HL-60/S4 treated with retinoic acid at 250 ng/mL for 4 days and 3 days (cell line): ENCODE results near the gene TP53RK.

Source experiments
- in situ Hi-C: fragments of 300-500 bp; cut with MboI; formaldehyde crosslinking; loops from 2 replicates; pipeline ENCODE4 v1.7.0; 2022; ENCODE audit warnings: low sequenced_read_pairs

TP53RK gene

DNA sequence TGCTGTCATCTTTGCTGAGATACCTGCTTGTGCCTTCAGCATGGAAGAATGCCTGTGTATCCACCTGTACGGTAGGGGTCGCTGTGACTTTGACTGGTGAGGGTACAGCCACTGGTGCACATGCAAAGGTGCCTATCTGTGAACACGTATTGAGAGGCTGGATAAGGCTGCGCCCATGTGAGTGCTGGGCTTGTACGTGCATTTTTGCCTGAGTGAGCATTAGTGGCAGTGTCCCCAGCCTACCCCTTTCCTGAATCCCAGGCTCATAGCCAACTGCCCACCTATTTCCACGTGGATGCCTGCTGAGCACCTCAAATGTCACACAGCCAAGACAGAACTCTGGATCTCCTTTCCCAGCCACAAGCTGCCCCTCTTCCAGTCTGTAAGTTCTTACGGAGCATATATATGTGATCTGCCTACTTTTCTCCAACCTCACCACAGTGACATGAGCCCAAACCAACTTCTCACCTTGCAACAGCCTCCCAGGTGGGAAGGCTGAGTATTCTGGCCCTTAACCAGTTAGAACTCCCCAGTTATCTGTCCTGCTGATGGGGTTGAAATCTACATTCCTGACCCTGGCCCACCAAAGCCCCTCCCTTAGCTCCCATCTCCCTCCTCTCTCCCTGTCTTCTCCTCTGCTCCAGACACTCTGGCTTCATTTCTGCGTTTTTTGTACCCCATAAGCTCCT lies 19.1 kb upstream of the TP53RK start:
- in situ Hi-C loops = no loop called here

DNA sequence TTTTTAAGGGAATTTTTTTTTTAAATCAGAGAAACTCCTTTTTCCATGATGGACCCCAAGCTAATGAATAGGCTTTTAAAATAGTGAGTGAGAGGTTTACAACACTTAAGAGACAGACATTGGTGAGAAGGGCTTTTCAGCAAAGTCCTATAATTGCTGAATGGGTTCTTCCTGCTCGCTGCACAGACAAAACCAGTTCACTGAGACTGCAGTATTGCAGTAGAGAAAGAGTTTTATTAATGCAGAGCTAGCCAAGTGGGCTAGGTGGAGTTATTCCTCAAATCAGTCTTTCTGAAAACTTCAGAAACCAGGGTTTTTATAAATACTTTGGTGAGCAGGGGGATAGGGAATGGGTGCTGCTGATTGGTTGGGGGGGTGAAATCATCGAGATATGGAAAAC lies 17.0 kb upstream of the TP53RK start:
- in situ Hi-C loops = no loop called here

DNA sequence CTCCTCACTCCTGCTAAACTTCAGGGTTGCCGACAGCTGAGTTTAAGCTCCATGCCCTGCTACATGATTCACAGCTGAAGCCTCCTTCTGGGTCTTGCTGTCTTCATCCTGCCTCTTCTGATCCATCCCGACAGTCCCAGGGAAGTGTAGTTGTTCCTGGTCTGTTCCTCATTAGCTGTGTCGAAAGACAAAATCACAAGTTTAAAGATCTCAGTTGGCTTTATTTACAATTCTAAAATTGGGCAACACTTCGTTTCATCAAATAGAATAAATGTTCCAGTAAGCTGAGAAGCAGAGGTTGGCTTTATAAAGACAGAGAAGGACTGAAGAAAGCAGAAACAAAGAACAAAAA lies 16.1 kb upstream of the TP53RK start:
- in situ Hi-C loops = no loop called here

DNA sequence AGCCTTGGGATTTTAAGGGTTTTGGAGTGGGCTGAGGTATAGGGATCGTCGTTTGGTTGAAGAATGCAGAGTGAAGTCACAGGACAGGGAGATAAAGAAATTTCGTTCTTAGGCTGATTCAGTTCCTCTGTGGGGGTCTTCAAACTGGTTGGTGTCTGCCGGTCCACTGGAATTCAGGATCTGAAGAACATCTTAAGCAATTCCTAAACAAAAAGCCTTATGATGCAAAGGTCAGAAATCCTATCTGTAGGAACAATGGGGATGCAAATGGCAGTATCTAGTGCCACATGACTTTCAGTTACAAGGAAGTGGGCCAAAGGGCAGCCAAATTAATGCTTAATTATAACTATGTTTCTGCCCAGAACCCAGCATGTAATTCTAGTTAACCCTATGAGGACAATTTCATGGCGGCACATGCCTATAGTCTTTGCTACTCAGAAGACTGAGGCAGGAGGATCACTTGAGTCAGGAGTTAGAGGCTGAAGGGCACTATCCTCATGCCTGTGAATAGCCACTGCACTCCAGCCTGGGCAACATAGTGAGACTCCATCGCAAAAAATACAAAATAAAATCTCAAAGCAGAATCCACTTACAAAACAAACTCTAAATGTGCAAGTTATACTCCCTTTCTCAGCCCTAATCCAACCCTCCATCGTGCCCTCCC lies 15.6 kb upstream of the TP53RK start:
- in situ Hi-C loops = no loop called here

DNA sequence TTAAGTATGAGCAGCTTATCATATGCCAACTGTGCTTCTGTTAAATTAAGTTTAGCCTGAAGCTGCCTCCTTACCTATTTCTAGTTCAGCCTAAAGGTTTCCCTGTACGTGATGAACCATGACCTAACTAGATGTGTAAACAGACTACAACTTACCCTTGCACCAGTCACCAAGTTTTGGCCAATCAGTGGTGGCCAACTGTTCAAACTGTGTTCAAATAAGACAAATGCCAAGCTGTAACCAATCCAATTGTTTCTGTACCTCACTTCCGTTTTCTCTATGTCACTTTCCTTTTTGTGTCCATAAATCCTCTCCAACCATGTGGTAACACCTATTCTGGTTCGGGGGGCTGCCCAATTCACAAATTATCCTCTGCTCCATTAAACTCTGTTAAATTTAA lies 14.2 kb upstream of the TP53RK start:
- in situ Hi-C loops = no loop called here

DNA sequence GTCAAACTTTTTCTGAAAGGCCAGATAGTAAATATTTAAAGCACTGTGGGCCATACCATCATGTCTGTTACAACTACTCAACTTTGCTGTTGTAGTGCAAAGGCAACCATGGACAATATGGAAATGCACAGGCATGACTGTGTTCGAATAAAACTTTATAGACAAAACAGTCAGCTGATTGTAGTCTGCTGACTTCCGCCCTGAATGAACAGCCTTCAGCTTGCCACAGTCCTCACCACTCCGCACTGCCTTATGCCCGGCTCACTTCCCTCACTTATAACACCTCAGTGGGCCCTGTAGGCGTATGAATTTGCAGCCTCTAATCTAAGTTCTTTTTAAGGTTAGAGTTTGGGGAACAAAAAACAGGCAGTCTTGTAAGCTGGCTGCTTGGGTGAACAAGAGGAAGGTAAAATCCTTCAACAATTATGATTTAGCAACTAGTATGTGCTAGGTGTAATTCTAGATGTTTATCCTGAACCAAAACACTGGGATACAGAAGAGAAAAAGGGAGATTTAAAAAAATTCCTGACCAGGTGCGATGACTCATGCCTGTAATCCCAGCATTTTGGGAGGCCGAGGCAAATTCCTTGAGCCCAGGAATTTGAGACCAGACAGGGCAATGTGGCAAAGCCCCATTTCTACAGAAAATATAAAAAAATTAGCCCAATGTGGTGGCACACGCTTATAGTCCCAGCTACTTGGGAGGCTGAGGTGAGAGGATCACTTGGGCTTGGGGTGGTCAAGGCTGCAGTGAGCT lies 13.4 kb upstream of the TP53RK start:
- in situ Hi-C loops = no loop called here

DNA sequence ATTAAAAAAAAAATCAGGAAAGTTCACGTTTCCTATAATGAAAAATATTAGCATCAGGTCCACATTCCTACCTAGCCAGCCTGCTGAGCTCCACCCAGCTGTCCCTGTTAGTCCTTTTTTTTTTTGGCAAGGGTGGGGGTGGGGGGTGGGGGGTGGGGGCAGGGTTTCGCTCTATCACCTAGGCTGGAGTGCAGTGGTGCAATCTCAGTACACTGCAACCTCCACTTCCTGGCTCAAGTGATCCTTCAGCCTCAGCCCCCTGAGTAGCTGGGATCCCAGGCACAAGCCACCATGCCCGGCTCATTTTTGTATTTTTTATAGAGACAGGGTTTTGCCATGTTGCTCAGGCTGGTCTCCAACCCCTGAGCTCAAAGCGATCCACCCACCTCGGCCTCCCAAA lies 12.7 kb upstream of the TP53RK start:
- in situ Hi-C loops = no loop called here

DNA sequence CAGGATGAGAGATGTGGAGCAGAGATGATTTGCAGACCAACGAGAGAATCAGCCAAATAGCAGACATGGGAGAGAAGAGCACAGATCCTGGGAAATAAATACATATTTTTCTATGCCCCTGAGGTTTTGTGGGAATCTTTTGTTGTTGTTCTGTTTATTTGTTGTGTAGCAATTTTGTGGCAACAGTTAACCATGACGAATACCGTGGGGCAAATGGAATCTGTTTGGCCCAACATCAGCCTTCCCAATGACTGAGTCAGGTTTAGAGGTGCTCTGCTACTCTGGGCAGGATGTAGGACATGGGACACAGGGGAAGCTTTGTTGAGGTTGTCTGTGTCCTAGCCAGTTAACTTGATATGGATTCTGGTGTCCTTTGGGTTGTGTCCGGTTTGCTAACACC lies 12.3 kb upstream of the TP53RK start:
- in situ Hi-C loops = no loop called here

DNA sequence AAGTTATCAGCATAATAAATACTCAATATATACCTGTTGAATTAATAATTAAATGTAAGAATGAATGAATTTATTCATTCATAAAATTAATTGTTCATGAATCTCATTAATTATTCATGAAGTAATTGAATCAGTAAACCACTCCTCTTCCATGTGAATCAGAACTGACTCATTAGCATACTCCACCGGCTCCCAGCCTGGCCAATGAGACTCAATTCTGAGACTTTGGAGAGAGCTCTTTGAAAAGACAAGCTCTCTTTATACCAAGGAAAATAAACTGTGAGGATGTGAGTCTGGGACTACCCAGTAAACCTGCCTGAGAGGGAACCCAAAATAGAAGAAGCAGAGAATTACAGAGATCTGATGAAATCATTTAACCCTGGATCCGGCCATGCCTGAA lies 11.8 kb upstream of the TP53RK start:
- in situ Hi-C loops = no loop called here

DNA sequence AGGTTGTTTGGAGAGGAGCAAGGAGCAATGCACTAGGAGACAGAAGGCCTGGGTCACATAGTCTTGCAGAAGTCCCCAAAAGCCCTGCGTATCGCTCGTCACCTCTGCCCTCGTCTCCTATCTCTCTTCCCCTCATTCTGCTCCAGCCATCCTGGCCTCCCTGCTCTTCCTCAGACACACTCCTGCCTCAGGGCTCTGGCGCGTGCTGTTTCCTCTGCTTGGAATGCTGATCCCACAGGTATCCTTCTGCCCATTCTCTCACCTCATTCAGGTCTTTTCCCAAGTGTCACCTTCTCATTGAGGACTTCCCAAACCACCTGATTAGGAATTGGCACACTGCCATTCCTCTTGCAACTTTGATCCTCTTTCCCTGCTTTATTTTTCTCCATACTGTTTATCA lies 11.2 kb upstream of the TP53RK start:
- in situ Hi-C loops = no loop called here

DNA sequence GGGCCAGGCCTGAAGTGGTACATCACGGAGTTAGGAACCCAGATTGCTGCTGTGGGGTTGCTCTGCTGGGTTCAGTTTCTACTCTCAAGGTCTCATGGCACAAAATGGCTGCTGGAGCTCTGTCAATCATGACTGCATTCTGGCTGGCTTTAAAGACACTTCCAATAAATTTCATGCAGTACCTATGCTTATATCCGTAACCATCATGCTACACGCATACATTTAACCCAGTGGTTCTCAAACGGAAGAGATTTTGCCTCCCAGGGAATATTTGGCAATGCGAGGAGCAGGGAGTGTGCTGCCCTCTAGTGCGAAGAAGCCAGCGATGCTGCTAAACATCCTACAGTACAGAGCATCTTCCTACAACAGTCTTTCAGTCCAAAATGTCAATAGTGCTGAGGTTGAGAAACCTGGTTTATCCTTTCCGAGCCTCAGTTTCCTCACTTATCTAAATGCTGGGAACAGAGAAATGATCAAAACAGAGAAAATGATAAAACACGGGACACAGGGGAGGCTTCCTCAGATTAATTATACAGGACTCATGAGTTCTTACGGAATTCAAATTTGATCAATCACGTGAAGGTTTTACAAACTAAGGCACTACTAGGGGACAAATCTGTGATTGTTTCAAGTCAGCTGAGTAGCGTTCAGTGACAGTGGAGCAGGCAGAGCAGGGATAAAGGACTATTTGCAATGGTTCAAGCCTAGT lies 10.6 kb upstream of the TP53RK start:
- in situ Hi-C loops = no loop called here

DNA sequence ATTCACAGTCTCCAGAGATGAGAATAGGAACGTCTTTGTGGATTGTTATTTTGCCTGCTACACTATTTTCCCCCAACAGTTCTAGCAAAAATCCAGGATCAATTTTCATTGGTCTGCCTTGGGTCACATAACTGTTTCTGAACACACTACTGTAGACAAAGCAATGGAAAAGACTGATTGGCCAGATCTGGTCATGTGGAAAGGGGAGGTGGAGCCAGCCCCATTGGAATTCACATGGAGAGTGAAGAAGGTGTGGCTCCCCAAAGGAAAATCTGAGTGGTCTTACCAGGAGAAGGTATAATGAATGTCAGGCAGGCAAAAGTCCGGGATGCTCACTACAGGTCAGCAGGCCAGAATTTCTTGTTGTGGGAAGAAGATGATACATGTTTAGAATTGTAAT lies 9.5 kb upstream of the TP53RK start:
- in situ Hi-C loops = no loop called here

DNA sequence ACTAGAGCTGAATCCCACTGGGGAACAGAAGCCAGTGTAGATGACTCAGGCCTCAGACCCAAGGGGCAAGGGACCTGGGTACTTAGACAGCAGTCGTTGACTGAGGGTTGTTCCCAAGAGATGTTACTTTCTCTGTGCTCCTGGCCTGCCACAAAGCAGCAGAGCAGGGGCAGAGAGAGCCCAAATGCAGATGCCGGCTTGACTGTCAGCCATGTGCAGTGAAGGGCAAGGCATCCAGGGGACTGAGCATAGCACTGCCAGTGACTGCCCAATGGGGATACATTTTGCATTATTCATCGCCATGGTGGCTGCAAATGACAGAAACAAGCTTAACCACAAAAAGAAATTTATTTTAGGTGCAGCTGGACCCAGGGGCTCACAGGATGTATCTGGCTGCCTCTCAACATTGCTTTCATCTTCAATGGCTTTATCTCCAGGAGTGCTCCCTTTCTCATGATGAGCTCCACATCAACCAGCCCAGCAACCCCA lies 7.6 kb upstream of the TP53RK start:
- in situ Hi-C loops = no loop called here

DNA sequence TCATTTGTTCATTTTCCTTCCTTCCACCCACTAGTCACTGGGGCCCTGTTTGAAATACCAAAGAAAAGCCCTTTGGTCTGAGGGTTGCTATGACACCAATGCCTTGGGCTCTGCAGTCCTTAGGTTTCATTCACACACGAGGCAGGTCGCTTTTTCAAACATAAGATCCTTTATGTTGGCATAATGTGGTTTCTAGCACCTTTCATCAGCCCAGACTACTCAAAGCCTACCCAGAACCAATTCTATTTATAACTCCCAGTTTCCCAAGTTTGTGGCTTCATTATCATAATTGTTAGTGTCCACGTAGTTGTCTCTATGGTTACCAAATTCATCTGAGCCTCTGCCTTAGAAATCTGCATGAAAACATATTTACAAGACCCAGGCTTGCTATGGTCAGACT lies 6.6 kb upstream of the TP53RK start:
- in situ Hi-C loops = no loop called here

DNA sequence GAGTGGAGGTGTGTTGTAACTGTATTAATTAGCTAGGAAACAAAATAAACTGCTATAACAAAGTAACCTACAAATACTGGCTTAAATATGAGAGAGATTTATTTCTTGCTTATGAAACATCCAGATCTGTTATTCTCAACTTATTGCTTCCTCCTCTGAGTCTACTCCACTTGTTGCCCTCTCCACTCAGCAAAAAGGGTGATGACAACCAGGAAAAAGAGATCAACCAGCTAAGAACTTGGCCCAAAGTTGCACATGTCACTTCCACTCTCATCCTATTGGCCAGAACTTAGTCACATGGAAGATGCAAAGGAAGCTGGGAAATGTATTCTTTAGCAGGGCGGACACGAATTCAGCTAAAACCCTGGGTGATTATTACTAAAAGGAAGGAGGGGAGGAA lies 5.2 kb upstream of the TP53RK start:
- in situ Hi-C loops = no loop called here

DNA sequence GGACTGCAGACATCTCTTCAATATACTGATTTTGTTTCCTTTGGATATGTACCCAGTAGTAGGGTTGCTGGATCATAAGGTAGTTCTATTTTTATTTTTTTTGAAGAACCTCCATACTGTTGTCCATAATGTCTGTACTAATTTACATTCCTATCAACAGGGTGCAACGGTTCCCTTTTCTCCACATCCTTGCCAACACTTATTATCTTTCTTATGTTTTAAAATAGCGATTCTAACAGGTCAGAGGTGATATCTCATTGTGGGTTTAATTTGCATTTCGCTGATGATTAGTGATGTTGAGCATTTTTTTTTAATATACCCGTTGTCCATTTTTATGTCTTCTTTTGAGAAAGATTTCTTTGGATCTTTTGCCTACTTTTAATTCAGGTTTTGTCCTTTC lies 2.0 kb upstream of the TP53RK start:
- in situ Hi-C loops = no loop called here

DNA sequence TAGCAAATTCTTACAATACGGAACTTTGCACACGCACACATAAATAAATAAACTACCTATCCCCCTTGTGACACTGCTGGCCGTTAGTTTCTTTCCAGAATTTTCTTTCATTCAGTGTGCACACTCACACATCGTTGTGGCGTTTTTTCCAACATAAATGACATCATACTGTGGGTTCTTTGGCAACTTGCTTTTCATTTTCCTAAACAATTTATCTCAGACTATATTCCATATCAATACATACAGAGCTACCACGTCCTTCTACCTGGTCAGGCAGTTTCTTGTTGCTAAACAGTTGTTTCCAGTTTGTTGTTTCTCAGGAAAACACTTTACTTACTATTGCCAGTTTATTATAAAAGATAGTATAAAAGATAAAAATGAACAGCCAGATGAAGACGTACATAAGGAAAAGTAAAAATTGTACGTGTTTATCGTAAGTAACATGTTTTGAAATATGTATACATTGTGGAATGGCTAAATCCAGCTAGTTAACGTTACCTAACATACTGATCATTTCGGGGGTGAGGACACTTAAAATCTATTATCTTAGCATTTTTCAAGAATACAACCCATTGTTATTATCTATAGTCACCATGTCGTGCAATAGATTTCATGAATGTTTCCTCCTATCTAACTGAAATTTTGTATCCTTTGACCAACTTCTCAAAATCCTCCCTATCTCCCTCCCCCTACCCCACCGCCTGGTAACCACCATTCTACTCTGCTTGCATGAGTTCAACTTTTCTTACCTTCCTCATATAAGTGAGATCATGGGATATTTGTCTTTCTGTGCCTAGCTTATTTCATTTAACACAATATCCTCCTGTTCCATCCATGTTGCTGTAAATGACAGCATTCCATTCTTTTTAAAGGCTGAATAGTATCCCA lies 1.2 kb upstream of the TP53RK start:
- in situ Hi-C loops = no loop called here

DNA sequence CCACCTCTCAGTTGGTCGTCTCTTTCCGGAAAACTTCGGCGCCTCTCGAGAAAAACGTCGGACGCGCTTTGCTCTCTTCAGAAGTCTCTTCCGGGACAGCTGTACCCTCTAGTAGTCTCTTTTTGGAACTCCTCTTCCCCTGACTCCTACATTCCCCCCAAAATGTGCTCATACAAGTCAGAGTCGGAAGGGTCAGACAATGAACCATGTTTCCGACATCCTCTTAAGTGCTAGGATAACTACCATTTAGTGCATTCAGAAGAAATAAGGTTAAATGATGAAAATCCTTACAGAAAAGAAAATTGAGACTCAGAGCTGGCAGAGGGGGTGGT lies 476 bp upstream of the TP53RK start:
- in situ Hi-C loops = no loop called here

DNA sequence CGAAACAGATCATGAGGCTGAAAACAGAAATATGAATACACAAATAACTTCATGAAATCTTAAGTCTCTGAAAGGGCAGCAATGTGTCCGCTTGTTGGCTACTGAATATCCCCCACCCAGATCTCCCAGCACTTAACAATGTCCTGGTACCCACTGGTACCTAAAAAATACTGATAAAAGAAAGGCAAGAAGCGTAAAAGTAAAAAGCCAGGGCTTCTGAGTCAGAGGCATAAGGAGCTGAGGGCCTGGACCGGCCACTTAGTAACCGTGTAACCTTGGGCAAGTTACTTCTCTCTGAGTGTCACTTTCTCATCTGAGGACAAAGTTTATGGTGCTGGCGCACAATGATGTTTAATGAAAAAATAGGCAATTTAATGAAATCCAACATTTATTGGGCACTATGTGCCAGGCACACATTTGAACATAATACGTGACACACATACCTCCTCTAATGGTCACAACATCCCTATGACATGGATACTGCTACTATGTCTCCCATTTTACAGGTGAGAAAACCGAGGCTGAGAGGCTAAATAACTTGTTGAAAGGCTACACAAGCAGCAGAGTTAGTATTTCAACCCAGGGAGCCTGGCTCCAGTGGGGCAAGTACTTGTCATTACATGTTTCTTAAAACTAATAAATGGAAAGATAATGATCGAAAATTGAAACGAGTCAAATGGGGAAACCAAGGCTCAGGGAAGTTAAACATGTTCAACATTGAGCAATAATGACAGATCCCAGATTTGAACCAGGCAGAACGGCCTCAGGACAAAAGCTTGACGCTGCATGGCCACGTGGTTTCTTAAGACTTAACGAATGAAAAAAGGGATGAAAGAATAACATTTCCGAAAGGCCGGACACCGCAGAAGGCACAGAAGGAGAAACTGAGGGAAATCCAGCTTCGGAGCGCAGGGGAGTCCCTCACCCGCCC lies 828 bp downstream of the TP53RK start:
- in situ Hi-C loops = no loop called here
